ENCODE measurements around the gene KREMEN1. TPM values are rescaled to one million over a fixed set of nuclear protein-coding genes. Genes with fewer than 3 reads are reported as not detected.
"Not testable (repeated sequence)": the region's sequence is repeated elsewhere in the genome, so short reads cannot be mapped to it uniquely, and the experiment has no call there.

KREMEN1 gene
- total and polyA plus RNA-seq, 7 donors = 7.7 to 68.2 (median 17.5) TPM

GRCh38 chr22:29116397-29117123 is 43.7 kb downstream of the KREMEN1 start:
- H3K27me3 ChIP-seq (ENCODE audit: insufficient read depth in 3 of 3, low read length in 2 of 3) = no peaks in the 10 kb centered on the region
- intact Hi-C loops (cut with DNase I) = no loop called here
- no peak overlapping the region for H3K4me3 ChIP-seq
- ATAC-seq (no peak), DNase-seq (no peak)
- 89 to 93% (median 92%) methylated on average over 3 of the region's 3 CpGs for WGBS, 3 donors
- no peaks in the 10 kb centered on the region for H3K4me1 ChIP-seq
- no peak for TF ChIP-seq CTCF (IDR thresholded peaks at IDR 0.05)
- H3K27ac ChIP-seq = no peak overlapping the region
- no peaks in the 10 kb centered on the region for H3K36me3 ChIP-seq (ENCODE audit: insufficient read depth in 1 of 2, low read depth in 1 of 2)
- no peaks in the 10 kb centered on the region for H3K9me3 ChIP-seq

- WGBS, 3 donors = 90 to 93% (median 92%) methylated on average over 6 of the region's 6 CpGs
- ATAC-seq (peak in 2 of 4 donors; percentile 22 to 49), DNase-seq (no peak)
- Histone ChIP-seq H3K4me3 (no peak overlapping the region), H3K27ac (no peak overlapping the region), H3K36me3 (ENCODE audit: insufficient read depth in 1 of 2, low read depth in 1 of 2) (no peaks in the 10 kb centered on the region), H3K9me3 (no peaks in the 10 kb centered on the region), H3K4me1 (no peaks in the 10 kb centered on the region), H3K27me3 (ENCODE audit: insufficient read depth in 3 of 3, low read length in 2 of 3) (no peaks in the 10 kb centered on the region)
- TF ChIP-seq CTCF (IDR thresholded peaks at IDR 0.05) = no peak
- intact Hi-C loops (cut with DNase I) = no loop called here
Observed at GRCh38 chr22:29117799-29118477, 45.1 kb downstream of the KREMEN1 start.

- ATAC-seq; H3K4me1 ChIP-seq; H3K9me3 ChIP-seq; H3K4me3 ChIP-seq; DNase-seq; intact Hi-C loops (cut with DNase I); H3K27me3 ChIP-seq (ENCODE audit: insufficient read depth in 3 of 3, low read length in 2 of 3); H3K36me3 ChIP-seq (ENCODE audit: insufficient read depth in 1 of 2, low read depth in 1 of 2); H3K27ac ChIP-seq: not testable (repeated sequence)
- 76 to 91% (median 90%) methylated on average over 6 of the region's 7 CpGs for WGBS, 3 donors
Observed at GRCh38 chr22:29120098-29120912, 47.5 kb downstream of the KREMEN1 start.

- H3K27me3 ChIP-seq (ENCODE audit: insufficient read depth in 3 of 3, low read length in 2 of 3) = no peaks in the 10 kb centered on the region
- no peaks in the 10 kb centered on the region for H3K9me3 ChIP-seq
- no peaks in the 10 kb centered on the region for H3K4me1 ChIP-seq
- ATAC-seq (no peak), DNase-seq (no peak)
- H3K4me3 ChIP-seq = no peak overlapping the region
- H3K36me3 ChIP-seq (ENCODE audit: insufficient read depth in 1 of 2, low read depth in 1 of 2) = peaks cover 0 to 15% of the 10 kb centered on the region in 2 donors
- intact Hi-C loops (cut with DNase I) = no loop called here
- TF ChIP-seq CTCF (IDR thresholded peaks at IDR 0.05) = no peak
- WGBS, 3 donors = 60 to 73% (median 61%) methylated on average over 5 of the region's 5 CpGs
- no peak overlapping the region for H3K27ac ChIP-seq
Observed at GRCh38 chr22:29121124-29121523, 48.3 kb downstream of the KREMEN1 start.

- H3K9me3 ChIP-seq = no peaks in the 10 kb centered on the region
- intact Hi-C loops (cut with DNase I) = no loop called here
Observed at GRCh38 chr22:29122041-29122440, 49.2 kb downstream of the KREMEN1 start.

More at GRCh38 chr22:29122041-29122440, 49.2 kb downstream of the KREMEN1 start:
- H3K36me3 ChIP-seq (ENCODE audit: insufficient read depth in 1 of 2, low read depth in 1 of 2) = peaks cover 0 to 20% of the 10 kb centered on the region in 2 donors
- no peak for DNase-seq
- no peak overlapping the region for H3K27ac ChIP-seq
- no peak for ATAC-seq
- no peak overlapping the region for H3K4me3 ChIP-seq
- no peak for TF ChIP-seq CTCF (IDR thresholded peaks at IDR 0.05)
- H3K27me3 ChIP-seq (ENCODE audit: insufficient read depth in 3 of 3, low read length in 2 of 3) = no peaks in the 10 kb centered on the region
- no peaks in the 10 kb centered on the region for H3K4me1 ChIP-seq
